ENCODE measurements around the gene ZFP36L1.

DNA sequence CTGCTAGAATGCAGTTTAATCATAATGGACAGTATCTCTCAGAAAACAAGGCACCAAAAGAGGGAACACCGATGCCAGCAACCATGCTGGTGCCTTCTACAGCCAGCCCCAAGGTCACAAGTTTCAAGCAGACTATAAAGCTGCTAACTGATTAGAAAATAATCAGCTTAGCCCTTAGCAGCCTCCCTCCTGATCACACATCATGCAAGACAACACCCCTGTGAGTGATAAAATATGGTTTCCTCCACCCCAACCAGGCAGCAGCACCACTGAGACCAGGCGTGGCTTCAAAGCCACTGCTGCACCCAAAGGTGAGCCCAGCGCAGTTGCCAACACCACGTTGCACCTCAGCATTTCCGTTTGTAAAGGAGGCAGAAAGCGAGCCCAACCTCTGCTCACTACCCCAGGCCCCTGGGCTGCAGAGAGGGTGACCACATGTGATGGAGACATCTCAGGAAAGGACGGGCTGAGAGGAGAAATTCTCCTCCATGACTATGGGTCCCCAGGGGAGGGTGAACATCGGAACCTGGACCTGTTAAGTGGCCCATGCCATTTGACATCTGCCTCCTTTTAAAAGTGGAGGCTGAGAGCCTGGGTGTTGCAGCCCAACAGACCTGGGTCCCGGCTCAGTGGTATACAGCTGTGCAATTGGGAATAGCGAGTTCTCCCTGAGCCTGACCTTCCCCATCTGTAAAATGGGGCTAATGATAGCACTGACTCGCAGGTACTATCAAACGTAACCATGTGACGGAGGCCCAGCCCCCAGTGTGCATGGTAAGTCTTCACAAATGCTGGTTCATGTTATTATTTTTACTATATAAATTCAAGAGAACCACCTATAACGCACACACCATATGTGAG, 11.5 kb downstream of the ZFP36L1 start:
- TF ChIP-seq POLR2A (IDR thresholded peaks at IDR 0.05; ENCODE audit: low read depth, low read length): no peak
- no peak for TF ChIP-seq POLR2AphosphoS5 (IDR thresholded peaks at IDR 0.05; ENCODE audit: low read depth, low read length)
- no peak for TF ChIP-seq PAX5 (IDR thresholded peaks at IDR 0.05; ENCODE audit: insufficient read depth, low read length, severe bottlenecking)
- TF ChIP-seq TAF1 (IDR thresholded peaks at IDR 0.05; ENCODE audit: low read depth, low read length): no peak
- no peak for TF ChIP-seq SPI1 (IDR thresholded peaks at IDR 0.05; ENCODE audit: low read depth, low read length)
